GM23338 (cell line): Measurements from ENCODE around the gene RAC2. TPM values are rescaled to one million over a fixed set of nuclear protein-coding genes. Genes with fewer than 3 reads are reported as not detected.

Source experiments
- ATAC-seq: fragments of 200-7000 bp; cut with Tn5 transposase; 3 replicates; pipeline ENCODE4 v1.9.1; 2020
- DNase-seq: peaks from one replicate; pipeline ENCODE4 v3.0.0-alpha.2; 2015; ENCODE audit warnings: low spot score
- H2AFZ ChIP-seq: fragments of 200-600 bp; sonication (generic); 2 replicates; pipeline ENCODE4 v1.8.0; 2016; ENCODE audit warnings: antibody characterized with exemption, mild to moderate bottlenecking, moderate library complexity
- H3F3A ChIP-seq: fragments of 200-600 bp; sonication (generic); replicated peaks from 2 replicates; pipeline ENCODE4 v1.8.0; 2017; ENCODE audit warnings: antibody characterized with exemption, mixed run types, low read depth
- H3K27ac ChIP-seq: fragments of 200-600 bp; sonication (generic); 2 replicates; pipeline ENCODE4 v1.6.1; 2016; ENCODE audit warnings: low read depth
- H3K27me3 ChIP-seq: fragments of 200-600 bp; sonication (generic); 2 replicates; pipeline ENCODE4 v1.8.0; 2016; ENCODE audit warnings: mild to moderate bottlenecking, mixed run types, moderate library complexity; ENCODE audit not compliant: insufficient read depth
- H3K36me3 ChIP-seq: fragments of 200-600 bp; sonication (generic); 2 replicates; pipeline ENCODE4 v1.8.0; 2016; ENCODE audit warnings: mild to moderate bottlenecking; ENCODE audit not compliant: insufficient read depth
- H3K4me1 ChIP-seq: fragments of 200-600 bp; sonication (generic); 2 replicates; pipeline ENCODE4 v1.8.0; 2016; ENCODE audit warnings: mild to moderate bottlenecking, moderate library complexity; ENCODE audit not compliant: insufficient read depth
- H3K4me2 ChIP-seq: fragments of 200-600 bp; sonication (generic); 2 replicates; pipeline ENCODE4 v1.7.1; 2017; ENCODE audit warnings: mixed run types
- H3K4me3 ChIP-seq: fragments of 200-600 bp; sonication (generic); 2 replicates; pipeline ENCODE4 v1.6.1; 2016; ENCODE audit warnings: mixed run types
- H3K79me2 ChIP-seq: fragments of 200-600 bp; sonication (generic); replicated peaks from 2 replicates; pipeline ENCODE4 v1.8.0; 2017; ENCODE audit warnings: mild to moderate bottlenecking; ENCODE audit not compliant: insufficient read depth
- H3K9me2 ChIP-seq: fragments of 200-600 bp; sonication (generic); 2 replicates; pipeline ENCODE4 v1.8.0; 2017; ENCODE audit not compliant: insufficient read depth
- H4K20me1 ChIP-seq: fragments of 200-600 bp; sonication (generic); replicated peaks from 2 replicates; pipeline ENCODE4 v1.8.0; 2017; ENCODE audit warnings: mild to moderate bottlenecking; ENCODE audit not compliant: insufficient read depth
- H3K27ac Mint-ChIP-seq: 2 replicates; pipeline ENCODE4 v1.8.0; 2020; ENCODE audit warnings: inconsistent platforms, mild to moderate bottlenecking, moderate library complexity, mixed read lengths
- H3K27me3 Mint-ChIP-seq: 3 replicates; pipeline ENCODE4 v1.8.0; 2022; ENCODE audit warnings: low read depth, mild to moderate bottlenecking, moderate library complexity, mixed read lengths, inconsistent platforms; ENCODE audit not compliant: insufficient read depth, poor library complexity
- H3K36me3 Mint-ChIP-seq: 3 replicates; pipeline ENCODE4 v1.8.0; 2021; ENCODE audit warnings: low read depth, mild to moderate bottlenecking, inconsistent platforms, moderate library complexity, mixed read lengths
- H3K4me1 Mint-ChIP-seq: 3 replicates; pipeline ENCODE4 v1.8.0; 2020; ENCODE audit warnings: mild to moderate bottlenecking, inconsistent platforms, mixed read lengths
- H3K4me3 Mint-ChIP-seq: 3 replicates; pipeline ENCODE4 v1.8.0; 2021; ENCODE audit warnings: moderate library complexity, mild to moderate bottlenecking, inconsistent platforms, mixed read lengths
- H3K9me3 Mint-ChIP-seq: 3 replicates; pipeline ENCODE4 v1.8.0; 2020; ENCODE audit warnings: moderate library complexity, mild to moderate bottlenecking, inconsistent platforms, mixed read lengths
- EZH2 ChIP-seq: fragments of 200-600 bp; sonication (generic); IDR thresholded peaks from one replicate; pipeline ENCODE4 v1.8.0; 2017; ENCODE audit warnings: antibody characterized with exemption, mild to moderate bottlenecking, low read depth; ENCODE audit not compliant: unreplicated experiment
- EZH2phosphoT487 ChIP-seq: fragments of 200-600 bp; sonication (generic); IDR thresholded peaks from one replicate; pipeline ENCODE4 v1.8.1; 2018; ENCODE audit warnings: antibody characterized with exemption; ENCODE audit not compliant: unreplicated experiment
- NANOG ChIP-seq: IDR thresholded peaks from 2 replicates; pipeline ENCODE4 v1.6.1; 2016; ENCODE audit warnings: antibody characterized with exemption, borderline replicate concordance
- ZNF114 ChIP-seq: fragments of 250-450 bp; sonication (Bioruptor Pico); IDR thresholded peaks from 2 replicates; pipeline ENCODE4 v1.5.0; 2020; ENCODE audit warnings: mild to moderate bottlenecking, moderate library complexity
- ZNF331 ChIP-seq: fragments of 250-450 bp; sonication (Bioruptor Pico); IDR thresholded peaks from 2 replicates; pipeline ENCODE4 v1.5.0; 2020; ENCODE audit warnings: low read depth, mild to moderate bottlenecking, moderate library complexity
- ZNF462 ChIP-seq: fragments of 250-450 bp; sonication (Bioruptor Pico); IDR thresholded peaks from 2 replicates; pipeline ENCODE4 v1.5.0; 2020; ENCODE audit warnings: mild to moderate bottlenecking, moderate library complexity
- polyA plus RNA-seq: library from polyadenylated mRNA; unstranded; fragments of >200 nt; fragmentation: Nextera tagmentation; extraction: Ambion mirVana; gene quantifications from 2 replicates; pipeline ENCODE4 v1.2.1, GENCODE V29; 2016
- total RNA-seq: library from RNA; depleted of rRNA; stranded (reverse); fragments of >200 nt; shearing (Covaris generic); gene quantifications from 2 replicates; pipeline ENCODE4 v1.2.3, GENCODE V29; 2014
- TF ChIP-seq, protein P1 (sequence below): IDR thresholded peaks from 2 replicates; pipeline ENCODE4 v1.6.1; 2016; ENCODE audit warnings: antibody characterized with exemption
- TF ChIP-seq, protein P2 (sequence below): IDR thresholded peaks from one replicate; pipeline ENCODE4 v1.6.1; 2018; ENCODE audit warnings: antibody characterized with exemption; ENCODE audit not compliant: unreplicated experiment

Gene RAC2
- total and polyA plus RNA-seq, 2 experiments from 2014 or later = 2.4 to 2.7 TPM

GRCh38 chr22:37276776-37277175 is 32.7 kb upstream of the RAC2 start:
- TF ChIP-seq ZNF331 (CRISPR knock-in tag) (no peak), EZH2 (no peak), NANOG (no peak), ZNF462 (no peak), ZNF114 (CRISPR knock-in tag) (no peak), EZH2phosphoT487 (no peak)
- TF ChIP-seq, protein P1, sequence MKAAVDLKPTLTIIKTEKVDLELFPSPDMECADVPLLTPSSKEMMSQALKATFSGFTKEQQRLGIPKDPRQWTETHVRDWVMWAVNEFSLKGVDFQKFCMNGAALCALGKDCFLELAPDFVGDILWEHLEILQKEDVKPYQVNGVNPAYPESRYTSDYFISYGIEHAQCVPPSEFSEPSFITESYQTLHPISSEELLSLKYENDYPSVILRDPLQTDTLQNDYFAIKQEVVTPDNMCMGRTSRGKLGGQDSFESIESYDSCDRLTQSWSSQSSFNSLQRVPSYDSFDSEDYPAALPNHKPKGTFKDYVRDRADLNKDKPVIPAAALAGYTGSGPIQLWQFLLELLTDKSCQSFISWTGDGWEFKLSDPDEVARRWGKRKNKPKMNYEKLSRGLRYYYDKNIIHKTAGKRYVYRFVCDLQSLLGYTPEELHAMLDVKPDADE = no peak
- TF ChIP-seq, protein P2, sequence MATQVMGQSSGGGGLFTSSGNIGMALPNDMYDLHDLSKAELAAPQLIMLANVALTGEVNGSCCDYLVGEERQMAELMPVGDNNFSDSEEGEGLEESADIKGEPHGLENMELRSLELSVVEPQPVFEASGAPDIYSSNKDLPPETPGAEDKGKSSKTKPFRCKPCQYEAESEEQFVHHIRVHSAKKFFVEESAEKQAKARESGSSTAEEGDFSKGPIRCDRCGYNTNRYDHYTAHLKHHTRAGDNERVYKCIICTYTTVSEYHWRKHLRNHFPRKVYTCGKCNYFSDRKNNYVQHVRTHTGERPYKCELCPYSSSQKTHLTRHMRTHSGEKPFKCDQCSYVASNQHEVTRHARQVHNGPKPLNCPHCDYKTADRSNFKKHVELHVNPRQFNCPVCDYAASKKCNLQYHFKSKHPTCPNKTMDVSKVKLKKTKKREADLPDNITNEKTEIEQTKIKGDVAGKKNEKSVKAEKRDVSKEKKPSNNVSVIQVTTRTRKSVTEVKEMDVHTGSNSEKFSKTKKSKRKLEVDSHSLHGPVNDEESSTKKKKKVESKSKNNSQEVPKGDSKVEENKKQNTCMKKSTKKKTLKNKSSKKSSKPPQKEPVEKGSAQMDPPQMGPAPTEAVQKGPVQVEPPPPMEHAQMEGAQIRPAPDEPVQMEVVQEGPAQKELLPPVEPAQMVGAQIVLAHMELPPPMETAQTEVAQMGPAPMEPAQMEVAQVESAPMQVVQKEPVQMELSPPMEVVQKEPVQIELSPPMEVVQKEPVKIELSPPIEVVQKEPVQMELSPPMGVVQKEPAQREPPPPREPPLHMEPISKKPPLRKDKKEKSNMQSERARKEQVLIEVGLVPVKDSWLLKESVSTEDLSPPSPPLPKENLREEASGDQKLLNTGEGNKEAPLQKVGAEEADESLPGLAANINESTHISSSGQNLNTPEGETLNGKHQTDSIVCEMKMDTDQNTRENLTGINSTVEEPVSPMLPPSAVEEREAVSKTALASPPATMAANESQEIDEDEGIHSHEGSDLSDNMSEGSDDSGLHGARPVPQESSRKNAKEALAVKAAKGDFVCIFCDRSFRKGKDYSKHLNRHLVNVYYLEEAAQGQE = no peak
- no peaks in the 10 kb centered on the region for H3K9me2 ChIP-seq
- no peak for ATAC-seq
- Mint-ChIP-seq H3K36me3 (no peaks in the 10 kb centered on the region), H3K27me3 (peaks cover 9% of the 10 kb centered on the region), H3K9me3 (no peaks in the 10 kb centered on the region; the same call in 2 of the 3 replicates), H3K4me1 (no peaks in the 10 kb centered on the region; the same call in 2 of the 3 replicates), H3K27ac (no peak overlapping the region), H3K4me3 (no peak overlapping the region)
- no peaks in the 10 kb centered on the region for H4K20me1 ChIP-seq
- no peaks in the 10 kb centered on the region for H3K79me2 ChIP-seq
- no peak overlapping the region for H3K4me2 ChIP-seq
- H2AFZ ChIP-seq = 0 out of 2 replicates have a peak overlapping the region, but pooled peaks have one; percentile 69
- no peaks in the 10 kb centered on the region for H3K27me3 ChIP-seq
- no peak overlapping the region for H3K27ac ChIP-seq
- DNase-seq = no peak
- H3F3A ChIP-seq = no peaks in the 10 kb centered on the region
- no peak overlapping the region for H3K4me3 ChIP-seq
- no peaks in the 10 kb centered on the region for H3K36me3 ChIP-seq
- H3K4me1 ChIP-seq = no peaks in the 10 kb centered on the region
